Thyroid gland (tissue), 4 donors: ENCODE results near the gene MIDN.
"Not testable (repeated sequence)": the region's sequence is repeated elsewhere in the genome, so short reads cannot be mapped to it uniquely, and the experiment has no call there.

Source experiments
- POLR2A ChIP-seq, 2 donors: fragments of 450-650 bp; IDR thresholded peaks; one replicate each; pipeline ENCODE4 v1.6.1; 2017; ENCODE audit warnings: antibody characterized with exemption in 2 of 2, mild to moderate bottlenecking in 2 of 2, moderate library complexity in 1 of 2
- TF ChIP-seq, protein P1 (sequence below), 6 experiments: fragments of 200-600 bp in 3 of 6; fragments of 450-650 bp in 3 of 6; sonication (generic) in 3 of 6; IDR thresholded peaks; one replicate each; pipeline ENCODE4 v1.5.1; 2016 to 2019; ENCODE audit warnings: antibody characterized with exemption in 6 of 6, mild to moderate bottlenecking in 2 of 6, inconsistent platforms in 1 of 6, moderate library complexity in 1 of 6

DNA sequence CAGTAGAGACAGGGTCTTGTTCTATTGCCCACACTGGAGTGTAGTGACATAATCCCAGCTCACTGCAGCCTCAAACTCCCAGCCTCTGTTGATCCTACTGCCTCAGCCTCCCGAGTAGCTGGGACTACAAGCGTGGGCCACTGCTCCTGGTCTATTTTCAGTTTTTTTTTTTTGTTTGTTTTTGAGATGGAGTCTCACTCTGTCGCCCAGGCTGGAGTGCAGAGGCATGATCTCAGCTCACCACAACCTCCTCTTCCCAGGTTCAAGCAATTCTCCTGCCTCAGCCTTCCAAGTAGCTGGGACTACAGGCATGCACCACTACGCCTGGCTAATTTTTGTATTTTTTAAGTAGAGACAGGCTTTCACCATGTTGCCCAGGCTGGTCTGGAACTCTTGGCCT, 47.8 kb upstream of the MIDN start:
- TF ChIP-seq, protein P1, sequence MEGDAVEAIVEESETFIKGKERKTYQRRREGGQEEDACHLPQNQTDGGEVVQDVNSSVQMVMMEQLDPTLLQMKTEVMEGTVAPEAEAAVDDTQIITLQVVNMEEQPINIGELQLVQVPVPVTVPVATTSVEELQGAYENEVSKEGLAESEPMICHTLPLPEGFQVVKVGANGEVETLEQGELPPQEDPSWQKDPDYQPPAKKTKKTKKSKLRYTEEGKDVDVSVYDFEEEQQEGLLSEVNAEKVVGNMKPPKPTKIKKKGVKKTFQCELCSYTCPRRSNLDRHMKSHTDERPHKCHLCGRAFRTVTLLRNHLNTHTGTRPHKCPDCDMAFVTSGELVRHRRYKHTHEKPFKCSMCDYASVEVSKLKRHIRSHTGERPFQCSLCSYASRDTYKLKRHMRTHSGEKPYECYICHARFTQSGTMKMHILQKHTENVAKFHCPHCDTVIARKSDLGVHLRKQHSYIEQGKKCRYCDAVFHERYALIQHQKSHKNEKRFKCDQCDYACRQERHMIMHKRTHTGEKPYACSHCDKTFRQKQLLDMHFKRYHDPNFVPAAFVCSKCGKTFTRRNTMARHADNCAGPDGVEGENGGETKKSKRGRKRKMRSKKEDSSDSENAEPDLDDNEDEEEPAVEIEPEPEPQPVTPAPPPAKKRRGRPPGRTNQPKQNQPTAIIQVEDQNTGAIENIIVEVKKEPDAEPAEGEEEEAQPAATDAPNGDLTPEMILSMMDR (IDR thresholded peaks at IDR 0.05): not testable (repeated sequence)
- TF ChIP-seq POLR2A (IDR thresholded peaks at IDR 0.05): not testable (repeated sequence)
